Measurements from ENCODE around the gene HEATR3. TPM values are rescaled to one million over a fixed set of nuclear protein-coding genes. Genes with fewer than 3 reads are reported as not detected.

The HEATR3 gene
- total and polyA plus RNA-seq, 3 donors from 2014 or later = 13.5 to 51.2 (median 44.0) TPM

DNA sequence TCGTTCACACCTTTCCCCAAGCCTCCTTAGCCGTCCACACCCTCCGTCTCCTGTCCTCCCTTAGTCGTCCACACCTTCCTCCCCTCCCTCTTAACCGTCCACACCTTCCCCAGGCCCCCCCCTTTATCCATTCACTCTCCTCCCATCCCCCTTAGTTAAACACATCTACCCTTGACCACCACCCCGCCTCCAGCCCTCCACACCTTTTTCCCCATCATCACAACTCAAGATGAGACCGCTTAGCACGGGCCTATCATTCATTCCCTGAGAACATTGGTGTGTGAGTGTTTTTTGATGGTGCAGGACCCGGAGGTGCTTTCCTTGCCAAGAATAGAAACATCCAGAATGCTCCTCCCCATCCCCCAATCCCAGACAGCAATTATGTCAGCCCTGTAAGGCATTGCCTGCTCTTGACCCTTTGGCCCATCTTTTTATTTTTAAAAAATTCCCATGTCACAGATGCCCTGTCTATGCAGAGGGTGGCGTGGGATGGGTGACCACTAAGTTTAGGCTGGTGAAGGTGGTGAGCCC is 88.7 kb downstream of the HEATR3 start:
- peak overlapping the region; percentile 90 to 92 for H3K4me3 ChIP-seq
- H3K36me3 ChIP-seq (ENCODE audit: low read depth, missing control alignments) = no peaks in the 10 kb centered on the region
- TF ChIP-seq, protein P1, sequence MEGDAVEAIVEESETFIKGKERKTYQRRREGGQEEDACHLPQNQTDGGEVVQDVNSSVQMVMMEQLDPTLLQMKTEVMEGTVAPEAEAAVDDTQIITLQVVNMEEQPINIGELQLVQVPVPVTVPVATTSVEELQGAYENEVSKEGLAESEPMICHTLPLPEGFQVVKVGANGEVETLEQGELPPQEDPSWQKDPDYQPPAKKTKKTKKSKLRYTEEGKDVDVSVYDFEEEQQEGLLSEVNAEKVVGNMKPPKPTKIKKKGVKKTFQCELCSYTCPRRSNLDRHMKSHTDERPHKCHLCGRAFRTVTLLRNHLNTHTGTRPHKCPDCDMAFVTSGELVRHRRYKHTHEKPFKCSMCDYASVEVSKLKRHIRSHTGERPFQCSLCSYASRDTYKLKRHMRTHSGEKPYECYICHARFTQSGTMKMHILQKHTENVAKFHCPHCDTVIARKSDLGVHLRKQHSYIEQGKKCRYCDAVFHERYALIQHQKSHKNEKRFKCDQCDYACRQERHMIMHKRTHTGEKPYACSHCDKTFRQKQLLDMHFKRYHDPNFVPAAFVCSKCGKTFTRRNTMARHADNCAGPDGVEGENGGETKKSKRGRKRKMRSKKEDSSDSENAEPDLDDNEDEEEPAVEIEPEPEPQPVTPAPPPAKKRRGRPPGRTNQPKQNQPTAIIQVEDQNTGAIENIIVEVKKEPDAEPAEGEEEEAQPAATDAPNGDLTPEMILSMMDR (IDR thresholded peaks at IDR 0.05) = no peak
- no peak for TF ChIP-seq POLR2A (IDR thresholded peaks at IDR 0.05)
- intact Hi-C loops (cut with DNase I; ENCODE audit: low total_unique reads) = no loop called here
- H3K27me3 ChIP-seq = no peaks in the 10 kb centered on the region
- peaks cover 15% of the 10 kb centered on the region for H3K4me1 ChIP-seq
- 11 to 12% methylated on average over 10 of the region's 10 CpGs for WGBS, 2 donors
- no peaks in the 10 kb centered on the region for H3K9me3 ChIP-seq
- no peak for DNase-seq
- H3K27ac ChIP-seq = peak overlapping the region; percentile 69 to 99

DNA sequence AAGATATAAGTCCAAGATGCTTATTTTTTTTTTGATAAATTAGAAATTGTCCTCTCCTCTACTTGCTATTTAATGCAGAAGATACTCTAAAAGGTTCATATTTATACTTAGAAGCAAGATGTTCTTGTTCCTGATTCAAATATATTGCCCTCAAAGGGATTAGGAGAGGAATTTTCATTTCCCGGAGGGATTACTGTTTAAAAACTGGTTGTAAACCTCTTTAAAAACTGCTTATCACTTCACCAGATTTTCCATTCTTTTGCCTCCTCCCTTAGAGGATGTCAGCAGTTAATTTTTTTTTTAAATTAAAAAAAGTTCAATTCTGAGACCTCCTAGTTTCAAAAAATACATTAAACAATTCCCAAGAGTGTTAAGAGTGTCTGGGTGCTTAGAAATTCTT is 90.2 kb downstream of the HEATR3 start:
- peaks cover 15% of the 10 kb centered on the region for H3K4me1 ChIP-seq
- H3K4me3 ChIP-seq = peak overlapping the region in 1 of 2 donors; percentile 92
- H3K27ac ChIP-seq = peak overlapping the region in 1 of 2 donors; percentile 99
- no peak for DNase-seq
- no peaks in the 10 kb centered on the region for H3K9me3 ChIP-seq
- intact Hi-C loops (cut with DNase I; ENCODE audit: low total_unique reads) = no loop called here
- H3K27me3 ChIP-seq = no peaks in the 10 kb centered on the region
- TF ChIP-seq, protein P1 (IDR thresholded peaks at IDR 0.05) = no peak
- no peak for TF ChIP-seq POLR2A (IDR thresholded peaks at IDR 0.05)
- 27 to 51% methylated on average over 1 of the region's 1 CpG for WGBS, 2 donors
- H3K36me3 ChIP-seq (ENCODE audit: low read depth, missing control alignments) = no peaks in the 10 kb centered on the region

Small RNA genes lying within 50 kb of the gene (small RNA-seq; reads per million reads assigned to genes)
- gene RF00017 (0 reads per million in 2 donors), gene RF00156 (0 reads per million in 2 donors), gene RNY4P3 (0 to 0.27 reads per million in 2 donors), gene RPL10P14 (0 reads per million in 2 donors)

Other genes with a start within 250 kb of the HEATR3 start
- gene ZNF423, start 209.9 kb upstream of the HEATR3 start, total RNA-seq = 10 to 100 TPM; 12.1 to 19.0 TPM
- 8.9 TPM for gene ZNF423, start 209.9 kb upstream of the HEATR3 start, polyA plus RNA-seq (ENCODE audit: insufficient read depth, low read depth, low replicate concordance)
- 10 to 100 TPM; 51.5 to 64.1 TPM for gene CNEP1R1, start 40.7 kb upstream of the HEATR3 start, total RNA-seq
- 39.7 TPM for gene CNEP1R1, start 40.7 kb upstream of the HEATR3 start, polyA plus RNA-seq (ENCODE audit: insufficient read depth, low read depth, low replicate concordance)
- gene TENT4B, start 87.3 kb downstream of the HEATR3 start, total RNA-seq = 10 to 100 TPM; 27.5 to 37.6 TPM
- 56.6 TPM for gene TENT4B, start 87.3 kb downstream of the HEATR3 start, polyA plus RNA-seq (ENCODE audit: insufficient read depth, low read depth, low replicate concordance)
- 1 to 10 TPM; 5.9 to 9.4 TPM for gene ADCY7, start 200.6 kb downstream of the HEATR3 start, total RNA-seq
- gene ADCY7, start 200.6 kb downstream of the HEATR3 start, polyA plus RNA-seq (ENCODE audit: insufficient read depth, low read depth, low replicate concordance) = 5.9 TPM